Panc1 (cell line): ENCODE data around the gene MS4A8. TPM values are rescaled to one million over a fixed set of nuclear protein-coding genes. Genes with fewer than 3 reads are reported as not detected.
"Not testable (repeated sequence)": the region's sequence is repeated elsewhere in the genome, so short reads cannot be mapped to it uniquely, and the experiment has no call there.

Experiments
- ATAC-seq: fragments of 200-7000 bp; cut with Tn5 transposase; 2 replicates; pipeline ENCODE4 v1.9.1; 2020; ENCODE audit warnings: mild to moderate bottlenecking, moderate library complexity
- BruUV-seq: library from RNA; stranded (reverse); fragments of 400-500 nt; replicated peaks from 2 replicates; lab custom pipeline; 2021; lab: Mats Ljungman, UMichigan
- CTCF ChIA-PET: fragments of 300-600 bp; sonication (Branson Sonifier 250); formaldehyde crosslinking; loops from one replicate; lab custom pipeline; 2022; ENCODE audit warnings: antibody characterized with exemption; lab: Charles Lee
- POLR2A ChIA-PET: fragments of 300-600 bp; sonication (Branson Sonifier 250); formaldehyde crosslinking; loops from one replicate; lab custom pipeline; 2022; ENCODE audit warnings: antibody characterized with exemption; lab: Charles Lee
- DNase-seq: peaks from one replicate; pipeline ENCODE4 v3.0.0-alpha.2; 2010; ENCODE audit warnings: low read depth, low spot score
- H3K27ac ChIP-seq: 2 replicates; pipeline ENCODE4 v1.5.1; 2011; ENCODE audit warnings: mild to moderate bottlenecking, low read length, inconsistent platforms
- H3K27me3 ChIP-seq: fragments of 200-500 bp; sonication (Bioruptor generic); 2 replicates; pipeline ENCODE4 v1.6.0; 2014; ENCODE audit warnings: low read length, inconsistent platforms; ENCODE audit not compliant: control insufficient read depth, insufficient read depth
- H3K36me3 ChIP-seq: fragments of 200-500 bp; sonication (Bioruptor generic); 2 replicates; pipeline ENCODE4 v1.5.1; 2014; ENCODE audit warnings: inconsistent platforms, mild to moderate bottlenecking, low read length, moderate library complexity; ENCODE audit not compliant: control insufficient read depth, insufficient read depth
- H3K4me1 ChIP-seq: 2 replicates; pipeline ENCODE4 v1.5.1; 2011; ENCODE audit warnings: inconsistent platforms, mild to moderate bottlenecking, low read length, moderate library complexity; ENCODE audit not compliant: control insufficient read depth, insufficient read depth
- H3K4me3 ChIP-seq, 2 experiments: 2 replicates each; pipeline ENCODE4 v1.5.1; 2011 to 2012; ENCODE audit warnings: low read depth in 2 of 2, low read length in 2 of 2, mild to moderate bottlenecking in 2 of 2, inconsistent platforms in 1 of 2, moderate library complexity in 1 of 2
- H3K9me3 ChIP-seq: fragments of 200-500 bp; sonication (Bioruptor generic); 2 replicates; pipeline ENCODE4 v1.5.1; 2014; ENCODE audit warnings: low read depth, mild to moderate bottlenecking, inconsistent platforms, low read length, moderate library complexity; ENCODE audit not compliant: control insufficient read depth, insufficient read depth
- POLR2AphosphoS5 ChIP-seq: IDR thresholded peaks from 2 replicates; pipeline ENCODE4 v1.6.1; 2012; ENCODE audit warnings: mild to moderate bottlenecking, low read depth, low read length, moderate library complexity
- SIN3A ChIP-seq: IDR thresholded peaks from 2 replicates; pipeline ENCODE4 v1.6.1; 2012; ENCODE audit warnings: low read depth, mild to moderate bottlenecking, low read length, moderate library complexity, borderline replicate concordance; ENCODE audit not compliant: insufficient read depth
- TCF7L2 ChIP-seq: IDR thresholded peaks from 2 replicates; pipeline ENCODE4 v1.6.1; 2011; ENCODE audit warnings: mild to moderate bottlenecking, low read depth, low read length, inconsistent platforms
- in situ Hi-C: cut with HindIII; loops from 2 replicates; pipeline ENCODE4 v1.10.0; 2016; ENCODE audit warnings: low sequenced_read_pairs, low pct_unique_long_range_greater_than_20kb
- intact Hi-C: fragments of 100-400 bp; cut with micrococcal nuclease; formaldehyde crosslinking; loops from one replicate; pipeline ENCODE4 v1.10.0; 2022; ENCODE audit not compliant: unreplicated experiment
- total RNA-seq: library from RNA; stranded (reverse); gene quantifications from one replicate; pipeline ENCODE4 v1.2.1, GENCODE V29; 2021; ENCODE audit not compliant: unreplicated experiment
- TF ChIP-seq, protein P1 (sequence below): fragments of 450-650 bp; IDR thresholded peaks from 2 replicates; pipeline ENCODE4 v1.5.1; 2017; ENCODE audit warnings: mild to moderate bottlenecking
- TF ChIP-seq, protein P2 (sequence below), 2 experiments: IDR thresholded peaks; 2 replicates each; pipeline ENCODE4 v1.6.1; 2011 to 2012; ENCODE audit warnings: low read depth in 2 of 2, control low read depth in 1 of 2, low read length in 1 of 2, mild to moderate bottlenecking in 1 of 2, moderate library complexity in 1 of 2; ENCODE audit not compliant: insufficient read depth in 1 of 2

MS4A8 gene
- total RNA-seq, 1 experiment from 2014 or later = not detected

DNA sequence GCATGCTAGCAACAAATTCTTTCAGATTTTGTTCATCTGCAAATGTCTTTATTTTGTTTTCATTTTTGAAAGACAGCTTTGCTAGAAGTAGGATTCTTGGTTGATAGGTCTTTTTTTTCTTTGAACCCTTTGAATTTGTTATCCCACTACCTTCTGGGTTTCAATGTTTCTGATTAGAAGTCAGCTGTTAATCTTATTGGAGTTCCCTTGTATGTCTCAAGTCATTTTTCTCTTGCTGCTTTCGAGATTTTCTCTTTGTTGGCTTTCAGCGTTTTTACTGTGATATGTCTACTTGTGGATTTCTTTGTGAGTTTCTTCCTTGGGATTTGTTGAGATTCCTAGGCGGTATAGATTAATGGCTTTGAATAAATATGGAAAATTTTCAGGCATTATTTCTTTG lies 27.2 kb upstream of the MS4A8 start:
- Histone ChIP-seq H3K27me3 (peaks cover 2% of the 10 kb centered on the region; the same call in 1 of the 2 replicates), H3K36me3 (no peaks in the 10 kb centered on the region), H3K9me3 (peaks cover 8% of the 10 kb centered on the region), H3K4me3 (no peak overlapping the region), H3K4me1 (no peaks in the 10 kb centered on the region), H3K27ac (no peak overlapping the region)
- in situ Hi-C loops = no loop called here
- no TSS peak for BruUV-seq
- intact Hi-C loops = no loop called here
- ChIA-PET POLR2A (no interaction called here), CTCF (no interaction called here)
- ATAC-seq (no peak), DNase-seq (no peak)
- TF ChIP-seq, protein P1, sequence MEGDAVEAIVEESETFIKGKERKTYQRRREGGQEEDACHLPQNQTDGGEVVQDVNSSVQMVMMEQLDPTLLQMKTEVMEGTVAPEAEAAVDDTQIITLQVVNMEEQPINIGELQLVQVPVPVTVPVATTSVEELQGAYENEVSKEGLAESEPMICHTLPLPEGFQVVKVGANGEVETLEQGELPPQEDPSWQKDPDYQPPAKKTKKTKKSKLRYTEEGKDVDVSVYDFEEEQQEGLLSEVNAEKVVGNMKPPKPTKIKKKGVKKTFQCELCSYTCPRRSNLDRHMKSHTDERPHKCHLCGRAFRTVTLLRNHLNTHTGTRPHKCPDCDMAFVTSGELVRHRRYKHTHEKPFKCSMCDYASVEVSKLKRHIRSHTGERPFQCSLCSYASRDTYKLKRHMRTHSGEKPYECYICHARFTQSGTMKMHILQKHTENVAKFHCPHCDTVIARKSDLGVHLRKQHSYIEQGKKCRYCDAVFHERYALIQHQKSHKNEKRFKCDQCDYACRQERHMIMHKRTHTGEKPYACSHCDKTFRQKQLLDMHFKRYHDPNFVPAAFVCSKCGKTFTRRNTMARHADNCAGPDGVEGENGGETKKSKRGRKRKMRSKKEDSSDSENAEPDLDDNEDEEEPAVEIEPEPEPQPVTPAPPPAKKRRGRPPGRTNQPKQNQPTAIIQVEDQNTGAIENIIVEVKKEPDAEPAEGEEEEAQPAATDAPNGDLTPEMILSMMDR = no peak
- no peak for TF ChIP-seq TCF7L2
- no peak for TF ChIP-seq SIN3A
- TF ChIP-seq, protein P2, sequence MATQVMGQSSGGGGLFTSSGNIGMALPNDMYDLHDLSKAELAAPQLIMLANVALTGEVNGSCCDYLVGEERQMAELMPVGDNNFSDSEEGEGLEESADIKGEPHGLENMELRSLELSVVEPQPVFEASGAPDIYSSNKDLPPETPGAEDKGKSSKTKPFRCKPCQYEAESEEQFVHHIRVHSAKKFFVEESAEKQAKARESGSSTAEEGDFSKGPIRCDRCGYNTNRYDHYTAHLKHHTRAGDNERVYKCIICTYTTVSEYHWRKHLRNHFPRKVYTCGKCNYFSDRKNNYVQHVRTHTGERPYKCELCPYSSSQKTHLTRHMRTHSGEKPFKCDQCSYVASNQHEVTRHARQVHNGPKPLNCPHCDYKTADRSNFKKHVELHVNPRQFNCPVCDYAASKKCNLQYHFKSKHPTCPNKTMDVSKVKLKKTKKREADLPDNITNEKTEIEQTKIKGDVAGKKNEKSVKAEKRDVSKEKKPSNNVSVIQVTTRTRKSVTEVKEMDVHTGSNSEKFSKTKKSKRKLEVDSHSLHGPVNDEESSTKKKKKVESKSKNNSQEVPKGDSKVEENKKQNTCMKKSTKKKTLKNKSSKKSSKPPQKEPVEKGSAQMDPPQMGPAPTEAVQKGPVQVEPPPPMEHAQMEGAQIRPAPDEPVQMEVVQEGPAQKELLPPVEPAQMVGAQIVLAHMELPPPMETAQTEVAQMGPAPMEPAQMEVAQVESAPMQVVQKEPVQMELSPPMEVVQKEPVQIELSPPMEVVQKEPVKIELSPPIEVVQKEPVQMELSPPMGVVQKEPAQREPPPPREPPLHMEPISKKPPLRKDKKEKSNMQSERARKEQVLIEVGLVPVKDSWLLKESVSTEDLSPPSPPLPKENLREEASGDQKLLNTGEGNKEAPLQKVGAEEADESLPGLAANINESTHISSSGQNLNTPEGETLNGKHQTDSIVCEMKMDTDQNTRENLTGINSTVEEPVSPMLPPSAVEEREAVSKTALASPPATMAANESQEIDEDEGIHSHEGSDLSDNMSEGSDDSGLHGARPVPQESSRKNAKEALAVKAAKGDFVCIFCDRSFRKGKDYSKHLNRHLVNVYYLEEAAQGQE (IDR thresholded peaks at IDR 0.05; ENCODE audit: insufficient read depth in 1 of 2, low read depth in 2 of 2, low read length in 1 of 2) = no peak
- no peak for TF ChIP-seq POLR2AphosphoS5

DNA sequence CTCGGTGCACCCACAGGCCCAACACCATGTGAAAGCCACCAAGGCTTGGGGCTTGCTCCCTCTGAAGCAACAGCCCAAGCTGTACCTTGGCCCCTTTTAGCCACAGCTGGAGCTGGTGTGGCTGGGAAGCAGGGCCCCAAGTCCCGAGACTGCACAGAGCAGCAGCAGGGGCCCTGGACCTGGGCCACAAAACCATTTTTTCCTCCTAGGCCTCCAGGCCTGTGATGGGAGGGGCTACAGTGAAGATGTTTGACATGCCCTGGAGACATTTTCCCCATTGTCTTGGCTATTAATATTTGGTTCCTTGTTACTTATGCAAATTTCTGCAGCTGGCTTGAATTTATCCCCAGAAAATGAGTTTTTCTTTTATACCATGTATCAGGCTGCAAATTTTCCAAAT lies 21.2 kb upstream of the MS4A8 start:
- H3K27ac ChIP-seq, H3K9me3 ChIP-seq, H3K4me1 ChIP-seq, H3K36me3 ChIP-seq, H3K27me3 ChIP-seq, CTCF ChIA-PET, H3K4me3 ChIP-seq, DNase-seq, intact Hi-C loops, in situ Hi-C loops, BruUV-seq, POLR2A ChIA-PET, ATAC-seq: not testable (repeated sequence)

DNA sequence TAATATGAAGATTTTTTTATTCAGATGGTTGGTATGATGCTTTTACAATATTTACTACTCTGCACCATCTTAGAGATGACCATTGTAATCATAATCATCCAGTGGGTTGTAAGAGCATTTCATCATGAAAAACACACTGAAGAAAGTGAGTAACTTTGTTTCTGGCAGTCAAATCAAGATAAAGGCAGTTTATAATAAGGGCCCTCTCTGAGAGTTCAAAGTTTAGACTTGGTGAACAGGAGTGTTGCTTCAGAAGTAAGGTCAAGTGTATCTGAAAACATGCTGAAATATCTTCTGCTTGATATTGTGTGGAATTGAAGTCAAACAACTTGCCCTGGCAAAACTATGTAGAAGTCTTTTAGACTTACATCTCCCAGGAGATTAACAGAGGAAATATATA lies 19.5 kb upstream of the MS4A8 start:
- Histone ChIP-seq H3K4me1 (no peaks in the 10 kb centered on the region), H3K27me3 (no peaks in the 10 kb centered on the region; the same call in 1 of the 2 replicates), H3K36me3 (no peaks in the 10 kb centered on the region), H3K9me3 (no peaks in the 10 kb centered on the region), H3K4me3 (no peak overlapping the region), H3K27ac (no peak overlapping the region)
- DNase-seq (no peak), ATAC-seq (no peak)
- POLR2A ChIA-PET = no interaction called here
- in situ Hi-C loops (no loop called here), intact Hi-C loops (no loop called here)
- TF ChIP-seq TCF7L2 (no peak), SIN3A (no peak), POLR2AphosphoS5 (no peak)
- TF ChIP-seq, protein P2 (IDR thresholded peaks at IDR 0.05; ENCODE audit: insufficient read depth in 1 of 2, low read depth in 2 of 2, low read length in 1 of 2) = no peak
- TF ChIP-seq, protein P1 = no peak
- CTCF ChIA-PET = no interaction called here
- BruUV-seq = no TSS peak
